22Rv1 (cell line): ENCODE results near the gene ESR1.

ENCODE experiments used
- ZFX ChIP-seq: fragments of 450-650 bp; IDR thresholded peaks from 2 replicates; pipeline ENCODE4 v1.6.1; 2017; ENCODE audit warnings: antibody characterized with exemption, borderline replicate concordance
- TF ChIP-seq, protein P1 (sequence below): fragments of 450-650 bp; IDR thresholded peaks from 2 replicates; pipeline ENCODE4 v1.5.1; 2017; ENCODE audit warnings: mild to moderate bottlenecking

DNA sequence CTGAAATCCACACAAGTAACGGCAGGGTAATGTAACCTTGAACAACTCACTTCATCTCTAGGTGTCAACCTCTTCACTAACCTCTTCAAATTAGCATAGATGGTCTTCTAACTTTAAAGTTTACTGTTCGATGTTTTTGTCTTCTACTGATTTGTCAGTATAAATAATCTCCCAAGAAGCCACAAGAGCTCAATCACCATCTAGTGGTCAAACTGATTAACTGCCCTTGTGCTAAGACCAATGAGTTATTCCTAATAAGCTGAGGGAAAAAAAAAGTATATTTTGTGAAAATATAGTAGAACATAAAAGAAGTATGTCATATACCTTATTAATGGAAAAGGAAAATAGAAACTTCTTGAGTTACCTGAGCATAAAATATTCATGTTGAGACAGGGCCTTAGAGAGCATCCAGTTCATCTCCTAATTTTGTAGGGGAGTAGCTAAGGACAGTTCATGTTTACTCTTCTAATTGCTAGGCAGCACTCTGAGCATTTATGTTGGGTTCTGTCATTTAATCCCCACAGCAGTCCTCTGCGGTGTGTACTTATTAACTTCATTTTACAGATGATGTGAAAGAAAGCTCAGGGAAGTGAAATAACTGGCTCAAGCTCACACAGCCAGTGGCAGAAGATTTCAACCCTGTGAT, 317.1 kb downstream of the ESR1 start:
- TF ChIP-seq, protein P1, sequence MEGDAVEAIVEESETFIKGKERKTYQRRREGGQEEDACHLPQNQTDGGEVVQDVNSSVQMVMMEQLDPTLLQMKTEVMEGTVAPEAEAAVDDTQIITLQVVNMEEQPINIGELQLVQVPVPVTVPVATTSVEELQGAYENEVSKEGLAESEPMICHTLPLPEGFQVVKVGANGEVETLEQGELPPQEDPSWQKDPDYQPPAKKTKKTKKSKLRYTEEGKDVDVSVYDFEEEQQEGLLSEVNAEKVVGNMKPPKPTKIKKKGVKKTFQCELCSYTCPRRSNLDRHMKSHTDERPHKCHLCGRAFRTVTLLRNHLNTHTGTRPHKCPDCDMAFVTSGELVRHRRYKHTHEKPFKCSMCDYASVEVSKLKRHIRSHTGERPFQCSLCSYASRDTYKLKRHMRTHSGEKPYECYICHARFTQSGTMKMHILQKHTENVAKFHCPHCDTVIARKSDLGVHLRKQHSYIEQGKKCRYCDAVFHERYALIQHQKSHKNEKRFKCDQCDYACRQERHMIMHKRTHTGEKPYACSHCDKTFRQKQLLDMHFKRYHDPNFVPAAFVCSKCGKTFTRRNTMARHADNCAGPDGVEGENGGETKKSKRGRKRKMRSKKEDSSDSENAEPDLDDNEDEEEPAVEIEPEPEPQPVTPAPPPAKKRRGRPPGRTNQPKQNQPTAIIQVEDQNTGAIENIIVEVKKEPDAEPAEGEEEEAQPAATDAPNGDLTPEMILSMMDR: peak; percentile 84
- TF ChIP-seq ZFX: no peak
